Measurements from ENCODE around the gene SCT. TPM values are rescaled to one million over a fixed set of nuclear protein-coding genes. Genes with fewer than 3 reads are reported as not detected.

SCT gene
- total and polyA plus RNA-seq, 2 of the 8 experiments (the other 6 are each of a cell fraction or from before 2014, with no cell fraction given) = 1.7 to 2.0 TPM

- no peak for TF ChIP-seq ATF2 (IDR thresholded peaks at IDR 0.05; ENCODE audit: low read length)
- no peak for TF ChIP-seq FOSL1 (IDR thresholded peaks at IDR 0.05; ENCODE audit: insufficient read depth, low read depth, low read length)
- TF ChIP-seq BCL11A (IDR thresholded peaks at IDR 0.05; ENCODE audit: low read depth in 2 of 2, low read length in 2 of 2) = no peak
These were observed 29.7 kb downstream of the SCT start (continued) for GRCh38 chr11:597166-597725.
